PFSK-1 (cell line): ENCODE data around the gene BAK1.
A peak's percentile ranks its signal among the peaks of the same experiment; 100 is the strongest.

Experiments
- FOXP2 ChIP-seq: optimal IDR thresholded peaks from 2 replicates; pipeline ENCODE3; 2011; ENCODE audit warnings: borderline replicate concordance, control low read depth, inconsistent platforms; ENCODE audit not compliant: insufficient read depth; ENCODE audit errors: extremely low read length, extremely low read depth
- POLR2AphosphoS5 ChIP-seq: IDR thresholded peaks from 2 replicates; pipeline ENCODE4 v1.6.1; 2012; ENCODE audit warnings: low read depth, mild to moderate bottlenecking, control low read depth, low read length, moderate library complexity
- SIN3A ChIP-seq: IDR thresholded peaks from 2 replicates; pipeline ENCODE4 v1.6.1; 2012; ENCODE audit warnings: mild to moderate bottlenecking, low read length, moderate library complexity, borderline replicate concordance; ENCODE audit not compliant: insufficient read depth
- TAF1 ChIP-seq: IDR thresholded peaks from 2 replicates; pipeline ENCODE4 v1.6.1; 2012; ENCODE audit warnings: low read length, control low read depth, borderline replicate concordance; ENCODE audit not compliant: insufficient read depth
- TF ChIP-seq, protein P1 (sequence below), 2 experiments: IDR thresholded peaks; 2 replicates each; pipeline versions ENCODE4 v1.6.1 to v1.8.0; 2011 to 2012; ENCODE audit warnings: low read depth in 2 of 2, low read length in 2 of 2, control low read depth in 1 of 2, inconsistent platforms in 1 of 2, mild to moderate bottlenecking in 1 of 2, moderate library complexity in 1 of 2; ENCODE audit not compliant: insufficient read depth in 1 of 2

BAK1 gene

DNA sequence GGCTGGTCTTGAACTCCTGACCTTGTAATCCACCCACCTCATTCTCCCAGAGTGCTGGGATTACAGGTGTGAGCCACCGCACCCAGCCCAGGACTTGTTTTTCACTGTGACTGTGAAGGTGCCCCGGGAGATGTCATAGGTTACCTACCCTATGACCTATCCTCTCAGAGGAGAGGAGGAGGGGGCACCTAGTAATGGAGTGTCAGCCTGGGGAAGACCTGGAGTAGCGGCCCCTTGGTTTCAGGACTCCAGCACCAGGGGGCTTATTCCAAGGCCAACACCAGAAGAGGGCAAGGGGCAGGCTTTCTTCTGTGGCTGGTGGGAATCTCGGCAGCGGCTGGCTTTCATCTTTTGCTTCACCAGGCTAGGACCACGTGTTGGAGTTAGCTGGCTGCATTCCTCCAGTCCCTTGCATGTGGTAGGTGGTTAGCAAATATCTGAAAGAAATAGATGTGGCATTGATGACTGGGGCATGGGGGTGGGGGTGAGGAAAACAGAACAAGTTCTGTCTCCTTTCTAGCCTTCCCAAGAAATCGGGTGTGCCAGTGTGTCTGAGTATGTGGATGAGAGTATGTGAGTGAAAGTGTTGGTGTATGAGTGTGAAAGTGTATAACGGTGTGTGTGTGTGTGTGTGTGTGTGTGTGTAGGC is 33.2 kb upstream of the BAK1 start:
- TF ChIP-seq POLR2AphosphoS5 (no peak), SIN3A (no peak)

DNA sequence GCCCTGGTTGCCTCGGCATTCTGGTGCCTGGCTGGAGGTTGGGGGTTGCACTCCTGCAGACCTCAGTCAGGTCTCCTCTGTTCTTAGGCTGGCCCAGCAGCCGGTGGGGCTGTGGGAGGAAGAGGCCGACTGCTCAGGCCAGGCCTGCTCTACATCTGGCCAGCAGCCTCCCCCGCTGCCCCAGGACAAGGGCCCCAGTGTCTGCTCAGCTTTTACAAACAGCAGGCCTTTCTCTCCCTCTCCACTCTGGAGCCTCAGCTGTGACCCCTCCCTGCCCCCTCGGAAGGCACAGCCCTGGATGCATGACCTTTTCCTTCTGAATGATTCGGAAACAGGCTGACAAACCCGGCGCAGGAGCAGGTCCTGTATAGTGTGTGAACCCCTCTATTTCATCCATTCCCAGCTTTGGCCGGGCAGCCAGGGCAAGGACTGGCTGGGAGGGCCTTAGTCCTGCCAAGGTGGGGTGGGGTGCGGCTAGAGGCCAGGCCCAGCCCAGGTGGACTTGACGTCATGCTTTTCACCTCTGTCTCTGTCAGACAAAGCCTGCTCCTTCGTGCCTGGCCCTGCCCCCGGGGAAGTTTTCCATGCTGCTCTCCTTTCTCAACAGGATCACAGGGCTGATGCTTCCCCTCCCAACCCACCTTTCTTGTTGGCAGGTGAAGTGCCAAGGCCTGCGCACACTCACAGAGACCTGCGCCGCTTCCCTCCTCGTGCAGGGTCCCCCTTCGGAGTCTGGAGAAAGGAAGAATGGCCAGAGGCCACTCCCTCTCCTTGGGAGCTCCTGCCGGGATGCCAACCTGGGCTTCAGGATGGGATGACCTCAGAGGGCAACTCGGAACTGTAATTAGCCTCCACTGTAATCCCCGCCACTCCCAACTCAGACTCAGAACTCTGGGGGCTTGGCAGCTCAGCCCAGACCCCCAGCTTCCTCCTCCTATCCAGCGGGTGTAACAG is 31.0 kb upstream of the BAK1 start:
- TF ChIP-seq FOXP2 = peak; percentile 16
- no peak for TF ChIP-seq SIN3A
- TF ChIP-seq, protein P1, sequence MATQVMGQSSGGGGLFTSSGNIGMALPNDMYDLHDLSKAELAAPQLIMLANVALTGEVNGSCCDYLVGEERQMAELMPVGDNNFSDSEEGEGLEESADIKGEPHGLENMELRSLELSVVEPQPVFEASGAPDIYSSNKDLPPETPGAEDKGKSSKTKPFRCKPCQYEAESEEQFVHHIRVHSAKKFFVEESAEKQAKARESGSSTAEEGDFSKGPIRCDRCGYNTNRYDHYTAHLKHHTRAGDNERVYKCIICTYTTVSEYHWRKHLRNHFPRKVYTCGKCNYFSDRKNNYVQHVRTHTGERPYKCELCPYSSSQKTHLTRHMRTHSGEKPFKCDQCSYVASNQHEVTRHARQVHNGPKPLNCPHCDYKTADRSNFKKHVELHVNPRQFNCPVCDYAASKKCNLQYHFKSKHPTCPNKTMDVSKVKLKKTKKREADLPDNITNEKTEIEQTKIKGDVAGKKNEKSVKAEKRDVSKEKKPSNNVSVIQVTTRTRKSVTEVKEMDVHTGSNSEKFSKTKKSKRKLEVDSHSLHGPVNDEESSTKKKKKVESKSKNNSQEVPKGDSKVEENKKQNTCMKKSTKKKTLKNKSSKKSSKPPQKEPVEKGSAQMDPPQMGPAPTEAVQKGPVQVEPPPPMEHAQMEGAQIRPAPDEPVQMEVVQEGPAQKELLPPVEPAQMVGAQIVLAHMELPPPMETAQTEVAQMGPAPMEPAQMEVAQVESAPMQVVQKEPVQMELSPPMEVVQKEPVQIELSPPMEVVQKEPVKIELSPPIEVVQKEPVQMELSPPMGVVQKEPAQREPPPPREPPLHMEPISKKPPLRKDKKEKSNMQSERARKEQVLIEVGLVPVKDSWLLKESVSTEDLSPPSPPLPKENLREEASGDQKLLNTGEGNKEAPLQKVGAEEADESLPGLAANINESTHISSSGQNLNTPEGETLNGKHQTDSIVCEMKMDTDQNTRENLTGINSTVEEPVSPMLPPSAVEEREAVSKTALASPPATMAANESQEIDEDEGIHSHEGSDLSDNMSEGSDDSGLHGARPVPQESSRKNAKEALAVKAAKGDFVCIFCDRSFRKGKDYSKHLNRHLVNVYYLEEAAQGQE (IDR thresholded peaks at IDR 0.05; ENCODE audit: insufficient read depth in 1 of 2, low read depth in 2 of 2, low read length in 2 of 2) = no peak
- TF ChIP-seq POLR2AphosphoS5 = no peak
- TF ChIP-seq TAF1 = no peak

DNA sequence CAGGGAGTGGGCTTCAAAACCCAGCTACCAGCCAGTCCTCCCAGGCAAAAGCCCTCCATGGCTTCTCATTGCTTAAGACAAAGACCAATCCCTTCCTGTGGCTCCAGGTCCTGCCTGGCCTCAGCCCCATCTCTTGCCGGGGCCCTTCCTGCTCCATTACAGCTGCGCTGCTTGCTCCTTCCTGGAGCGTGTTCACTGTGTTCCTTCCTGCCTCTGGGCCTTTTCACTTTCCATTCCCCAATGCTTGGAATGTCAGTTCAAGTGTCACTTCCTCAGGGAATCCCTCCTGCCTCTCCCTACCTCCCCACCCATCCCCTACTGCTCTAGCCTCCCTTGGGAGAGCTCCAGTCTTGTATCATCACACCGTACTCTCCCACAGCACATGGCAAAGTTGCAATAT is 30.0 kb upstream of the BAK1 start:
- TF ChIP-seq, protein P1 (IDR thresholded peaks at IDR 0.05; ENCODE audit: insufficient read depth in 1 of 2, low read depth in 2 of 2, low read length in 2 of 2) = no peak
- no peak for TF ChIP-seq POLR2AphosphoS5
- peak; percentile 36 for TF ChIP-seq FOXP2

DNA sequence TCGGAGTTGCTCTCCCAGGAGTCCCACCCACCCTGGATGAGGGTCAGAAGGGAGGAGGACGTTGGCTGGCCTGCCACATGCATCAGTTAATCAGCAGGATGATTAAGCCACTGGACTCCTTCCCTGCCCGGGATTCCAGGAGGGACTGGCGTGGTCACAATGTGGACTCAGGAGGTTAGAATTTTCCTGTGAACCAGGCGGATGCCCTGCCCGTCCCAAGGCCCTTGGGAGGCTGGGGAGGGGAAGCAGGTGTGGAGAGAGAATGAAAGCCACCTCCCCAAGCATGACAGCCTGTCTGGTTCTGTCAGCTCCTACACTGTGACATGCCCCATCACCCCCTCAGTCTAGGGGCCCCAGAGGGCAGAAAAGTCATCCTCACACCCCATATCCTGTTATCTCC is 29.5 kb upstream of the BAK1 start:
- TF ChIP-seq, protein P1 (IDR thresholded peaks at IDR 0.05; ENCODE audit: insufficient read depth in 1 of 2, low read depth in 2 of 2, low read length in 2 of 2) = no peak
- TF ChIP-seq TAF1 (no peak), SIN3A (no peak)

DNA sequence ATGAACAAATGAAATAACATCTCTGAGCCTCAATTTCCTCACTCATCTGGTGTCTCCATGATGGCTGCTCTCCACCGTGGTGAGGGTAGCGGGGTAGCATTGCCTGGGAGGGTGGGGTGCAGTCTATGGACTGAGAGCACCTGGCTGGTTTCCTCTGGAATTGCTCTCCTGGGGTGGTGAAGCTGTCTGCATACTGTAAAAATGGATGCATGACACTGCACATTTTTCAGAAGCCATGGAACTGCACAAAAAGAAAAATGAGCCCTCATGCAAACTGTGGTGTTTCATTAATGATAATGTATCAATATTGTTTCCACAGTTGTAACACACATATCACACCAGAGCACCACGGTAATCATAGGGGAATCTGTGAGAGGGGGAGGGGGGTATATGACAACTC is 28.9 kb upstream of the BAK1 start:
- TF ChIP-seq POLR2AphosphoS5 (no peak), TAF1 (no peak), FOXP2 (no peak), SIN3A (no peak)
- TF ChIP-seq, protein P1 (IDR thresholded peaks at IDR 0.05; ENCODE audit: insufficient read depth in 1 of 2, low read depth in 2 of 2, low read length in 2 of 2) = no peak
